ENCODE data around the gene C6orf52.
"Not testable (repeated sequence)": the region's sequence is repeated elsewhere in the genome, so short reads cannot be mapped to it uniquely, and the experiment has no call there.

Gene C6orf52

GRCh38 chr6:10719296-10719963, 25.0 kb upstream of the C6orf52 start:
- DNase-seq: peak; percentile 75
- in situ Hi-C loops (cut with MboI; ENCODE audit: low pct_unique_long_range_greater_than_20kb, low sequenced_read_pairs): no loop called here

- in situ Hi-C loops (cut with MboI; ENCODE audit: low pct_unique_long_range_greater_than_20kb, low sequenced_read_pairs): no loop called here
- DNase-seq: no peak
Observed at GRCh38 chr6:10713962-10714361, 19.5 kb upstream of the C6orf52 start.

- DNase-seq: no peak
- in situ Hi-C loops (cut with MboI; ENCODE audit: low pct_unique_long_range_greater_than_20kb, low sequenced_read_pairs): no loop called here
Observed at GRCh38 chr6:10696655-10697054, 2.2 kb upstream of the C6orf52 start.

- DNase-seq: no peak
- in situ Hi-C loops (cut with MboI; ENCODE audit: low pct_unique_long_range_greater_than_20kb, low sequenced_read_pairs): no loop called here
Observed at GRCh38 chr6:10695086-10695657, 756 bp upstream of the C6orf52 start.

GRCh38 chr6:10692965-10693538, 1.4 kb downstream of the C6orf52 start:
- in situ Hi-C loops (cut with MboI; ENCODE audit: low pct_unique_long_range_greater_than_20kb, low sequenced_read_pairs): no loop called here
- no peak for DNase-seq

- in situ Hi-C loops (cut with MboI; ENCODE audit: low pct_unique_long_range_greater_than_20kb, low sequenced_read_pairs): no loop called here
- DNase-seq: no peak
Observed at GRCh38 chr6:10690651-10691445, 3.6 kb downstream of the C6orf52 start.

- in situ Hi-C loops (cut with MboI; ENCODE audit: low pct_unique_long_range_greater_than_20kb, low sequenced_read_pairs): no loop called here
- DNase-seq: no peak
Observed at GRCh38 chr6:10687582-10687981, 6.8 kb downstream of the C6orf52 start.

- in situ Hi-C loops (cut with MboI; ENCODE audit: low pct_unique_long_range_greater_than_20kb, low sequenced_read_pairs): no loop called here
- no peak for DNase-seq
Observed at GRCh38 chr6:10686901-10687300, 7.5 kb downstream of the C6orf52 start.

GRCh38 chr6:10685092-10685915, 9.1 kb downstream of the C6orf52 start:
- no peak for DNase-seq
- in situ Hi-C loops (cut with MboI; ENCODE audit: low pct_unique_long_range_greater_than_20kb, low sequenced_read_pairs): no loop called here

- DNase-seq: no peak
- in situ Hi-C loops (cut with MboI; ENCODE audit: low pct_unique_long_range_greater_than_20kb, low sequenced_read_pairs): no loop called here
Observed at GRCh38 chr6:10684618-10685017, 9.8 kb downstream of the C6orf52 start.

GRCh38 chr6:10682355-10682988, 11.9 kb downstream of the C6orf52 start:
- no peak for DNase-seq
- in situ Hi-C loops (cut with MboI; ENCODE audit: low pct_unique_long_range_greater_than_20kb, low sequenced_read_pairs): no loop called here

- no peak for DNase-seq
- in situ Hi-C loops (cut with MboI; ENCODE audit: low pct_unique_long_range_greater_than_20kb, low sequenced_read_pairs): no loop called here
Observed at GRCh38 chr6:10681795-10682194, 12.6 kb downstream of the C6orf52 start.

- in situ Hi-C loops (cut with MboI; ENCODE audit: low pct_unique_long_range_greater_than_20kb, low sequenced_read_pairs): no loop called here
- DNase-seq: no peak
Observed at GRCh38 chr6:10678456-10678855, 16.0 kb downstream of the C6orf52 start.

GRCh38 chr6:10676403-10676802, 18.0 kb downstream of the C6orf52 start:
- no peak for DNase-seq
- in situ Hi-C loops (cut with MboI; ENCODE audit: low pct_unique_long_range_greater_than_20kb, low sequenced_read_pairs): no loop called here

GRCh38 chr6:10668126-10668917, 26.1 kb downstream of the C6orf52 start:
- in situ Hi-C loops (cut with MboI; ENCODE audit: low pct_unique_long_range_greater_than_20kb, low sequenced_read_pairs): no loop called here
- no peak for DNase-seq

- in situ Hi-C loops (cut with MboI; ENCODE audit: low pct_unique_long_range_greater_than_20kb, low sequenced_read_pairs): not testable (repeated sequence)
- peak; percentile 27 for DNase-seq
Observed at GRCh38 chr6:10665595-10665994, 28.8 kb downstream of the C6orf52 start.

- in situ Hi-C loops (cut with MboI; ENCODE audit: low pct_unique_long_range_greater_than_20kb, low sequenced_read_pairs): no loop called here
- no peak for DNase-seq
Observed at GRCh38 chr6:10662742-10663141, 31.7 kb downstream of the C6orf52 start.

GRCh38 chr6:10662207-10662606, 32.2 kb downstream of the C6orf52 start:
- no peak for DNase-seq
- in situ Hi-C loops (cut with MboI; ENCODE audit: low pct_unique_long_range_greater_than_20kb, low sequenced_read_pairs): no loop called here

Measured in KBM-7 (cell line).